Measurements from ENCODE around the gene PGLYRP4.
"Not testable (repeated sequence)": the region's sequence is repeated elsewhere in the genome, so short reads cannot be mapped to it uniquely, and the experiment has no call there.

The PGLYRP4 gene

DNA sequence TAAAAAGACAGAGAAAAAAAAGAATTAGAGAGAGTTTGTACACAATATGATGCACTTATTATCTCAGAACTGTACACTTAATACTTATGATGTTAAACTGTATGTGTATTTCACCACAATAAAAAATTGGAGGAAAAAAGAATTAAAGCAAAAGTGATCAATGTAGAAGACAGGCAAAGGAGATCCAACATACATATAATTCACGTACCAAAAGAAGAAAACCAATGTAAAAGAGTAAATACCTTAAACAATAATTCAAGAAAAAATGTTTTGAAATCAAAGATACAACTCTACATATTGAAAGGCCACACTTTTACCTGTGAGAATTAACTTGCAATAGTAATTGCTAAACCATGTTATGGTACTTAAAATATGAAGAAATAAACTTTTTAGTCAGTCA, 26.1 kb downstream of the PGLYRP4 start:
- no peak for TF ChIP-seq ZFP30 (CRISPR knock-in tag; IDR thresholded peaks at IDR 0.05)
- TF ChIP-seq, protein P1, sequence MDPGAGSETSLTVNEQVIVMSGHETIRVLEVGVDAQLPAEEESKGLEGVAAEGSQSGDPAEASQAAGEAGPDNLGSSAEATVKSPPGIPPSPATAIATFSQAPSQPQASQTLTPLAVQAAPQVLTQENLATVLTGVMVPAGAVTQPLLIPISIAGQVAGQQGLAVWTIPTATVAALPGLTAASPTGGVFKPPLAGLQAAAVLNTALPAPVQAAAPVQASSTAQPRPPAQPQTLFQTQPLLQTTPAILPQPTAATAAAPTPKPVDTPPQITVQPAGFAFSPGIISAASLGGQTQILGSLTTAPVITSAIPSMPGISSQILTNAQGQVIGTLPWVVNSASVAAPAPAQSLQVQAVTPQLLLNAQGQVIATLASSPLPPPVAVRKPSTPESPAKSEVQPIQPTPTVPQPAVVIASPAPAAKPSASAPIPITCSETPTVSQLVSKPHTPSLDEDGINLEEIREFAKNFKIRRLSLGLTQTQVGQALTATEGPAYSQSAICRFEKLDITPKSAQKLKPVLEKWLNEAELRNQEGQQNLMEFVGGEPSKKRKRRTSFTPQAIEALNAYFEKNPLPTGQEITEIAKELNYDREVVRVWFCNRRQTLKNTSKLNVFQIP (CRISPR knock-in tag; IDR thresholded peaks at IDR 0.05; ENCODE audit: borderline replicate concordance, low read depth): no peak
- TF ChIP-seq ARNTL (CRISPR knock-in tag; IDR thresholded peaks at IDR 0.05; ENCODE audit: borderline replicate concordance, low read depth): no peak
- TF ChIP-seq SNAI2 (CRISPR knock-in tag; IDR thresholded peaks at IDR 0.05): no peak
- TF ChIP-seq BACH2 (CRISPR knock-in tag; IDR thresholded peaks at IDR 0.05; ENCODE audit: borderline replicate concordance): no peak
- TF ChIP-seq ZNF8 (CRISPR knock-in tag; IDR thresholded peaks at IDR 0.05): no peak
- no peak for TF ChIP-seq RARB (CRISPR knock-in tag; IDR thresholded peaks at IDR 0.05)
- no peak for TF ChIP-seq ZFP3 (CRISPR knock-in tag; IDR thresholded peaks at IDR 0.05)
- no peak for TF ChIP-seq ISL1 (CRISPR knock-in tag; IDR thresholded peaks at IDR 0.05)
- TF ChIP-seq, protein P2, sequence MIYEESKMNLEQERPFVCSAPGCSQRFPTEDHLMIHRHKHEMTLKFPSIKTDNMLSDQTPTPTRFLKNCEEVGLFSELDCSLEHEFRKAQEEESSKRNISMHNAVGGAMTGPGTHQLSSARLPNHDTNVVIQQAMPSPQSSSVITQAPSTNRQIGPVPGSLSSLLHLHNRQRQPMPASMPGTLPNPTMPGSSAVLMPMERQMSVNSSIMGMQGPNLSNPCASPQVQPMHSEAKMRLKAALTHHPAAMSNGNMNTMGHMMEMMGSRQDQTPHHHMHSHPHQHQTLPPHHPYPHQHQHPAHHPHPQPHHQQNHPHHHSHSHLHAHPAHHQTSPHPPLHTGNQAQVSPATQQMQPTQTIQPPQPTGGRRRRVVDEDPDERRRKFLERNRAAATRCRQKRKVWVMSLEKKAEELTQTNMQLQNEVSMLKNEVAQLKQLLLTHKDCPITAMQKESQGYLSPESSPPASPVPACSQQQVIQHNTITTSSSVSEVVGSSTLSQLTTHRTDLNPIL (CRISPR knock-in tag; IDR thresholded peaks at IDR 0.05; ENCODE audit: low read depth): no peak
- TF ChIP-seq ESRRG (CRISPR knock-in tag; IDR thresholded peaks at IDR 0.05): no peak
- TF ChIP-seq CSDC2 (CRISPR knock-in tag; IDR thresholded peaks at IDR 0.05): no peak
- TF ChIP-seq, protein P3, sequence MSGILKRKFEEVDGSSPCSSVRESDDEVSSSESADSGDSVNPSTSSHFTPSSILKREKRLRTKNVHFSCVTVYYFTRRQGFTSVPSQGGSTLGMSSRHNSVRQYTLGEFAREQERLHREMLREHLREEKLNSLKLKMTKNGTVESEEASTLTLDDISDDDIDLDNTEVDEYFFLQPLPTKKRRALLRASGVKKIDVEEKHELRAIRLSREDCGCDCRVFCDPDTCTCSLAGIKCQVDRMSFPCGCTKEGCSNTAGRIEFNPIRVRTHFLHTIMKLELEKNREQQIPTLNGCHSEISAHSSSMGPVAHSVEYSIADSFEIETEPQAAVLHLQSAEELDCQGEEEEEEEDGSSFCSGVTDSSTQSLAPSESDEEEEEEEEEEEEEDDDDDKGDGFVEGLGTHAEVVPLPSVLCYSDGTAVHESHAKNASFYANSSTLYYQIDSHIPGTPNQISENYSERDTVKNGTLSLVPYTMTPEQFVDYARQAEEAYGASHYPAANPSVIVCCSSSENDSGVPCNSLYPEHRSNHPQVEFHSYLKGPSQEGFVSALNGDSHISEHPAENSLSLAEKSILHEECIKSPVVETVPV (CRISPR knock-in tag; IDR thresholded peaks at IDR 0.05): no peak
- no peak for TF ChIP-seq TSHZ2 (CRISPR knock-in tag; IDR thresholded peaks at IDR 0.05)
- no peak for TF ChIP-seq PATZ1 (CRISPR knock-in tag; IDR thresholded peaks at IDR 0.05; ENCODE audit: borderline replicate concordance)
- no peak for TF ChIP-seq TOX (CRISPR knock-in tag; IDR thresholded peaks at IDR 0.05; ENCODE audit: borderline replicate concordance)
- TF ChIP-seq ZNF565 (CRISPR knock-in tag; conservative IDR thresholded peaks at IDR 0.05; ENCODE audit: low read depth): no peak
- no peak for TF ChIP-seq OSR1 (CRISPR knock-in tag; IDR thresholded peaks at IDR 0.05)
- TF ChIP-seq PPARA (CRISPR knock-in tag; IDR thresholded peaks at IDR 0.05; ENCODE audit: borderline replicate concordance): no peak
- no peak for ATAC-seq

GRCh38 chr1:153318145-153318544, 30.5 kb downstream of the PGLYRP4 start:
- ATAC-seq: not testable (repeated sequence)

DNA sequence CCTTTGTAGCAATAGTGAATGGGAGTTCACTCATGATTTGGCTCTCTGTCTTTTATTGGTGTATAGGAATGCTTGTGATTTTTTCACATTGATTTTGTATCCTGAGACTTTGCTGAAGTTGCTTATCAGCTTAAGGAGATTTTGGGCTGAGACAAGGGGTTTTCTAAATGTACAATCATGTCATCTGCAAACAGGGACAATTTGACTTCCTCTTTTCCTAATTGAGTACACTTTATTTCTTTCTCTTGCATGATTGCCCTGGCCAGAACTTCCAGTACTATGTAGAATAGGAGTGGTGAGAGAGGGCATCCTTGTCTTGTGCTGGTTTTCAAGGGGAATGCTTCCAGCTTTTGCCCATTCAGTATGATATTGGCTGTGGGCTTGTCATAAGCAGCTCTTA, 32.6 kb downstream of the PGLYRP4 start:
- ATAC-seq: not testable (repeated sequence)

DNA sequence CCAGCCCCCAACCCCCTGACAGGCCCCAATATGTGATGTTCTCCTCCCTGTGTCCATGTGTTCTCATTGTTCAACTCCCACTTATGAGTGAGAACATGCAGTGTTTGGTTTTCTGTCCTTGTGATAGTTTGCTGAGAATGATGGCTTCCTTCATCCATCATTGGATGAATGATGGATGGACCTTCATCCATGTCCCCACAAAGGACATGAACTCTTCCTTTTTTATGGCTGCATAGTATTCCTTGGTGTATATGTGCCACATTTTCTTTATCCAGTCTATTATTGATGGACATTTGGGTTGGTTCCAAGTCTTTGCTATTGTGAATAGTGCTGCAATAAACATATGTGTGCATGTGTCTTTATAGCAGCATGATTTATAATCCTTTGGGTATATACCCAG, 34.3 kb downstream of the PGLYRP4 start:
- not testable (repeated sequence) for ATAC-seq

DNA sequence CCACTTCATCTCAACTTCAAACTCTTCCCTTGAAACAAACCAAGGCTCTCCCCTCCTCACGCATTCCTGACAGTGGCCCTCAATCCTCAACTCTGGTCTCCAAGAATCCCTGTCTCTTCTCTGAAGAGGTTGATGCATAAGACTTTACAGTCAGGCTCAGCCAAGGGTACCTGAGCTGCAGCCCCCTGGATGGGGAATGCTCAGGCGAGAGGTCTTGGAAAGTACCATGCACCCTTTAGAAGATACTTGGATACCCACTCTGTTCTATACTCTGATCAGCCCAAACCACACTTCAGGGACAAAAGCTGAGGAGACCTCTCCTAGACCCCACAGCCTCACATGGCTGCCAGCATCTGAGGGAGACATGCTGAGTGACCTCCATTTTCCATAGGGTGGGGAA, 35.4 kb downstream of the PGLYRP4 start:
- no peak for ATAC-seq
- TF ChIP-seq ZFP3 (CRISPR knock-in tag; IDR thresholded peaks at IDR 0.05) (no peak), ARNTL (CRISPR knock-in tag; IDR thresholded peaks at IDR 0.05; ENCODE audit: borderline replicate concordance, low read depth) (no peak), PATZ1 (CRISPR knock-in tag; IDR thresholded peaks at IDR 0.05; ENCODE audit: borderline replicate concordance) (no peak), ZC3H10 (CRISPR knock-in tag; IDR thresholded peaks at IDR 0.05) (no peak), OSR1 (CRISPR knock-in tag; IDR thresholded peaks at IDR 0.05) (no peak), SNAI2 (CRISPR knock-in tag; IDR thresholded peaks at IDR 0.05) (no peak), ZNF565 (CRISPR knock-in tag; conservative IDR thresholded peaks at IDR 0.05; ENCODE audit: low read depth) (no peak), PPARA (CRISPR knock-in tag; IDR thresholded peaks at IDR 0.05; ENCODE audit: borderline replicate concordance) (no peak), CSDC2 (CRISPR knock-in tag; IDR thresholded peaks at IDR 0.05) (no peak), ISL1 (CRISPR knock-in tag; IDR thresholded peaks at IDR 0.05) (no peak)
- TF ChIP-seq, protein P1 (CRISPR knock-in tag; IDR thresholded peaks at IDR 0.05; ENCODE audit: borderline replicate concordance, low read depth): no peak

Data from SK-N-SH treated with all-trans-retinoic acid at 6 μM for 48 hours (cell line).